BLaER1 treated with 17β-estradiol and CSF1 and Interleukin-3, amounts not matched to agents 10 nM and 100 nM (cell line): ENCODE data around the gene SPTBN1.

ENCODE experiments used
- H3K27ac ChIP-seq, 11 experiments: shearing (Covaris generic); formaldehyde crosslinking; 2 replicates each; pipeline ENCODE4 v1.8.1; 2022
- H3K27me3 ChIP-seq, 11 experiments: shearing (Covaris generic); formaldehyde crosslinking; 2 replicates each; pipeline ENCODE4 v1.8.1; 2022
- H3K36me3 ChIP-seq, 11 experiments: shearing (Covaris generic); formaldehyde crosslinking; 2 replicates each; pipeline ENCODE4 v1.8.1; 2022
- H3K4me1 ChIP-seq, 10 experiments: shearing (Covaris generic); formaldehyde crosslinking; 2 replicates each; pipeline ENCODE4 v1.8.1; 2022
- H3K4me2 ChIP-seq, 11 experiments: shearing (Covaris generic); formaldehyde crosslinking; 2 replicates each; pipeline ENCODE4 v1.8.1; 2022
- H3K4me3 ChIP-seq, 10 experiments: shearing (Covaris generic); formaldehyde crosslinking; 2 replicates each; pipeline ENCODE4 v1.8.1; 2022
- H3K9ac ChIP-seq, 11 experiments: shearing (Covaris generic); formaldehyde crosslinking; 2 replicates each; pipeline ENCODE4 v1.8.1; 2022
- H3K9me3 ChIP-seq, 11 experiments: shearing (Covaris generic); formaldehyde crosslinking; replicated peaks in 1 of 11; 2 replicates each; pipeline ENCODE4 v1.8.1; 2022
- H4K20me1 ChIP-seq, 11 experiments: shearing (Covaris generic); formaldehyde crosslinking; 2 replicates each; pipeline ENCODE4 v1.8.1; 2022
- Cebpa-rat ChIP-seq, 11 experiments: shearing (Covaris generic); IDR thresholded peaks; 2 replicates each; pipeline ENCODE4 v1.8.1; 2022

The SPTBN1 gene

DNA sequence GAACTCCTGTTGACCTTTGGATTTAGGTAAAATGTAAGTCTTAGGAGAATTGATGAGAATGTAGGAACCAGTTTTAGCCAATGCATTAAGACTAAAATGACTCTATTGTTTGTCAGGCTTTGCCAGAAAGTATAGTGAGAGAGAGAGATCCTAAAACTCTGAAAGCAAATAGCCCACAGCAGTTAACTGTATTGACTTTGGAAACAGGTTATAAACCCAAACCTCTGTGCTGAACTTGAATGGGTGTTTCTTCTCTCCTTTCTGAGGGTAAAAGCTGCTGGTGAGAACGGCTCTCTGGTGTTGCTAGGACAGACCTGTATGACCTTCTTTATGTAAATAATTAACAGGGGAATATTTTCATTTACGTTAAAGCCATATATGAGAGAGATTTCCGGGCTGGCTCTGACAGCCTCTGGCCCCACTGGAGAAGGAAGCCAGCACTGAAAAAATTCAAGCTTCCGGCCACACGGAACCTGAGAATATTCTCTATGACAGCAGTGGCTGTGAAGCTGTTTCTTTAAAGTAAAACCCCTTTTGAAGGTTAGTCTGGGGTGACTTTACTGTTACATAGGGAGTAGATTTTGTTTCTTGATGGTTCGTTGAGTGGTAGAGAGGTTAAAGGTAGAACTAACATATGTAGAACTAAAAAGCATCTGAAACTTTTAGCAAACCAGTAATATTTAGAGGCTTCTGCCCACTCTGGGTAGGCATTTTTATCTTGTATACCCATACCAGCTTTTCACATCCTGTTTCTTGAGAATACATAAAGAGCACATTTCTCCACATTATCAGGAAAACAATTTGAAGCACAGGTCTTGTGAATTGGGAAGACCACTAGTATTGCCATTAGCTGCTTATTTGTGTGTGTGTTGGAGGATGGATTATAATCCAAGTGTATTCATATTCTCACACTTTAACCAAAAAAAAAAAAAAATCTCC is 123.8 kb downstream of the SPTBN1 start:
- no peak for TF ChIP-seq Cebpa-rat (IDR thresholded peaks at IDR 0.05)
- peaks cover 0 to 100% (median 92%) of the 10 kb centered on the region in 11 experiments; a peak in 16 of 22 replicates for H4K20me1 ChIP-seq
- H3K27me3 ChIP-seq, result no peaks in the 10 kb centered on the region
- peaks cover 93 to 100% (median 100%) of the 10 kb centered on the region in 10 experiments for H3K4me1 ChIP-seq
- peak overlapping the region; percentile 48 to 94 (median 73) for H3K27ac ChIP-seq
- H3K9ac ChIP-seq, result peak overlapping the region; percentile 49 to 74 (median 61); a peak in 21 of 22 replicates
- H3K9me3 ChIP-seq, result no peaks in the 10 kb centered on the region
- peak overlapping the region in 9 of 10 experiments; percentile 22 to 54 (median 32); a peak in 17 of 20 replicates for H3K4me3 ChIP-seq
- peaks cover 0 to 35% (median 24%) of the 10 kb centered on the region in 11 experiments; a peak in 15 of 22 replicates for H3K36me3 ChIP-seq
- peak overlapping the region; percentile 80 to 98 (median 92) for H3K4me2 ChIP-seq

DNA sequence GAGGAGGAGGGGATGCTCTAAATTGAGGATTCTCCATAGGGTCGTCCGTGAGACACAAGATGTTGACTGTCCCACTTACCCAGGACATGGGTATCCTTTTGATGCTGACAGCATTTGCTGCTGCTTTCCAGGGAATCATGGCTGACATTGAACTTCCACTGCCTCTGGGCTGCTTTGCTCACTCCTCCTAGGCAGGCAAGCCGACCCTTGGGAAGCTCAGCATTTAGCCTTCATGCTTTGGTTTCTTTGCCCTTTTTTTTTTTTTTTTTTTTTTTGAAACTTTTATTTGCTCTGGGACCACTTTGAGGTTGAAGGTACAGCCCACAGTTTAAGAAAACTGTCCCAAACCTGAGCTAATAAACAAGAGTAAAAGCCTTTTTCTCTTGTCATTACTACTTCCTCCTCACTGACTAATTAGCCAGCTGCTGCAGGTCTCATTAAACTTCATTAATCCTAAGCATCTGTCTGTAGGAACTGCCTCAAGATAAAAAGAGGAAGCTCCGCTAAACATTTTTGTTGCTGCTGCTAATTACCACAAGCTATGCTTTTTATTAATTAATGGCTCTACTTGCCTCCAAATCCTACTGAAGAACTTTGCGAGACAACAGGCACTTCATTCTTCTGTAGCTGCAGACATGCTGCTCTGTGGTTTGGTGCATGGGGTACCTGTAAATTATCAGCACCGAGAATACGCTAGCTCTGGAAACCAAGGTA is 125.4 kb downstream of the SPTBN1 start:
- H3K9ac ChIP-seq, result peak overlapping the region in 9 of 11 experiments; percentile 36 to 74 (median 59); a peak in 16 of 22 replicates
- peaks cover 0 to 100% (median 85%) of the 10 kb centered on the region in 11 experiments; a peak in 16 of 22 replicates for H4K20me1 ChIP-seq
- H3K27me3 ChIP-seq, result no peaks in the 10 kb centered on the region
- H3K4me2 ChIP-seq, result peak overlapping the region; percentile 80 to 98 (median 92)
- no peak for TF ChIP-seq Cebpa-rat (IDR thresholded peaks at IDR 0.05)
- H3K36me3 ChIP-seq, result peaks cover 0 to 26% (median 10%) of the 10 kb centered on the region in 11 experiments; a peak in 14 of 22 replicates
- peak overlapping the region in 4 of 10 experiments; percentile 13 to 54 (median 36); a peak in 6 of 20 replicates for H3K4me3 ChIP-seq
- H3K9me3 ChIP-seq, result no peaks in the 10 kb centered on the region
- peaks cover 99 to 100% (median 100%) of the 10 kb centered on the region in 10 experiments for H3K4me1 ChIP-seq
- peak overlapping the region in 9 of 11 experiments; percentile 61 to 94 (median 76); a peak in 18 of 22 replicates for H3K27ac ChIP-seq

DNA sequence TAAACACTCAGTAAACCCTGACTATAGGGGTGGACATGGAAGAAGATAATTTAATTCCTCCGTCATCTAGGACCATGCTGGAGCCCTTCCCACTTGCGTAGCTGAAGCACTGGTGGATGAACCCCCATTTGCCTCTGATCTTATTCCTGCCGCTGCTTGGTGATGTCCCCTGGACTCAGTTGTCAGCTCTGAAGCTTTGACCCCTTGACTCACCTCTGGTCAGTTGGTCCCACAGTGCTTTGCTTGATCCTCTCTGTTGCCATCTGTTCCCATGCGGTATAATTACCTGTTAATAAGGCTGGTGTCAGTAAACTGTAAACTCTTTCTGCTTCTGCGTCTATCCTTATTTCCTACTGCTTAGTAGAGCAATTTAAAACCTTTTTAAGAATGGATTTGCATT is 126.9 kb downstream of the SPTBN1 start:
- H3K4me2 ChIP-seq, result peak overlapping the region; percentile 80 to 98 (median 92)
- H3K4me1 ChIP-seq, result peaks cover 97 to 100% (median 100%) of the 10 kb centered on the region in 10 experiments
- peaks cover 0 to 26% (median 4%) of the 10 kb centered on the region in 11 experiments; a peak in 7 of 22 replicates for H3K36me3 ChIP-seq
- peaks cover 0 to 100% (median 76%) of the 10 kb centered on the region in 11 experiments; a peak in 16 of 22 replicates for H4K20me1 ChIP-seq
- no peak for TF ChIP-seq Cebpa-rat (IDR thresholded peaks at IDR 0.05)
- H3K27me3 ChIP-seq, result no peaks in the 10 kb centered on the region
- peak overlapping the region in 4 of 10 experiments; percentile 24 to 43 (median 40); a peak in 7 of 20 replicates for H3K4me3 ChIP-seq
- peak overlapping the region in 9 of 11 experiments; percentile 19 to 74 (median 43); a peak in 15 of 22 replicates for H3K9ac ChIP-seq
- peak overlapping the region in 9 of 11 experiments; percentile 33 to 94 (median 76); a peak in 17 of 22 replicates for H3K27ac ChIP-seq
- H3K9me3 ChIP-seq, result no peaks in the 10 kb centered on the region

DNA sequence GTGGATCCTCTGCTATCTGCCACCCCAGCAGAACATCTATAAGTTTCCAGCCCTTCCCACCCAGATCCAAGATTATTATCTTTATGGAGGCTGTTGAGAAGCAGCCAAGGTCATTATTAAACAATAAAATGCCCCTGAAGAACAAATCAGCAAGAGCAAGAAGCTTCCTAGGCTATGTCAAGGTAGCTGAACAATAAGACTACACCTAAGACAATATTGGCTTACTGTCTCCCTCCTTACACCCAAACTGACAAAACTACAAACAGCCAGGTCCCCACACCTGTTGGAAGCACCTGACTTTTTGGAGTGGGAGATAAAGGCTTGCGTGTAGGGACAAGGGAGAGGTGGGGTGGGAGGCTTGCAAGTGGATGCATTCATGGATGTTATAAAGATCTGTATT is 128.5 kb downstream of the SPTBN1 start:
- Histone ChIP-seq H3K27me3 (no peaks in the 10 kb centered on the region), H3K36me3 (peaks cover 0 to 26% (median 4%) of the 10 kb centered on the region in 11 experiments; a peak in 7 of 22 replicates), H3K27ac (peak overlapping the region in 9 of 11 experiments; percentile 19 to 94 (median 80); a peak in 16 of 22 replicates), H4K20me1 (peaks cover 0 to 99% (median 67%) of the 10 kb centered on the region in 11 experiments; a peak in 16 of 22 replicates), H3K4me1 (peaks cover 97 to 100% (median 100%) of the 10 kb centered on the region in 10 experiments), H3K9me3 (no peaks in the 10 kb centered on the region), H3K4me3 (peak overlapping the region in 2 of 10 experiments; percentile 25 to 43; a peak in 3 of 20 replicates), H3K4me2 (peak overlapping the region; percentile 80 to 98 (median 92)), H3K9ac (peak overlapping the region in 7 of 11 experiments; percentile 11 to 85 (median 34); a peak in 9 of 22 replicates)
- TF ChIP-seq Cebpa-rat (IDR thresholded peaks at IDR 0.05), result no peak

DNA sequence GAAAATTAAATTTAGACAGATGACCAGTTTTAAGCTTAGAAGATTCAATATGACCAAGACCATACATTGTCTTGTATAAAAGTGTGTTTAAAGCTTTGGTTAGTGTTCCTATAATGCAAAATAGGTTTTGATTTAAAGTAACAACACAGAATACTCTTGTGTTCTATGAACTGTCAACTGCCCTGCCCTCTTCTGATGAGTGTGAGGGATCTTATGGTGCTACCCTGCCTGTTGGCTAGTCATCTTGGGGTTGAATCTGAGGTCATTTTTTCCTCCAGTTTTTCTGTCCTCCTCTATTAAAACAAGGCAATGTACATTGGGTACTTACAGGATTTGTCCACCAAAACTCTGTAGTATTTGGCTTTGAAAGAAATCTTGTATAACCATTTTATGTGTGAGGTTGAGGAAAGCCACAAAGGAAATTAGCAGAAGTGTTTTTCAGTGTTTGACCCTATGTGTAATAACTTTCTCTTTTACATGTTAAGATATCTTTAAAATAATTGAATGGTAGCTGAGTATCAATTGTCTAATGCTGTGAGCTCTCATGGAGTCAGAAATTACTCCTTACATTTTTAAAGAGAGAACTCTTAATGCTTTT is 129.1 kb downstream of the SPTBN1 start:
- Histone ChIP-seq H3K4me2 (peak overlapping the region; percentile 80 to 98 (median 92)), H3K9me3 (no peaks in the 10 kb centered on the region), H3K36me3 (peaks cover 0 to 26% (median 4%) of the 10 kb centered on the region in 11 experiments; a peak in 7 of 22 replicates), H3K4me3 (peak overlapping the region in 5 of 10 experiments; percentile 6 to 43 (median 23); a peak in 5 of 20 replicates), H4K20me1 (peaks cover 0 to 92% (median 61%) of the 10 kb centered on the region in 11 experiments; a peak in 16 of 22 replicates), H3K27ac (peak overlapping the region in 9 of 11 experiments; percentile 32 to 94 (median 80); a peak in 17 of 22 replicates), H3K9ac (peak overlapping the region in 5 of 11 experiments; percentile 4 to 85 (median 30); a peak in 6 of 22 replicates), H3K4me1 (peaks cover 96 to 100% (median 100%) of the 10 kb centered on the region in 10 experiments), H3K27me3 (no peaks in the 10 kb centered on the region)
- no peak for TF ChIP-seq Cebpa-rat (IDR thresholded peaks at IDR 0.05)

DNA sequence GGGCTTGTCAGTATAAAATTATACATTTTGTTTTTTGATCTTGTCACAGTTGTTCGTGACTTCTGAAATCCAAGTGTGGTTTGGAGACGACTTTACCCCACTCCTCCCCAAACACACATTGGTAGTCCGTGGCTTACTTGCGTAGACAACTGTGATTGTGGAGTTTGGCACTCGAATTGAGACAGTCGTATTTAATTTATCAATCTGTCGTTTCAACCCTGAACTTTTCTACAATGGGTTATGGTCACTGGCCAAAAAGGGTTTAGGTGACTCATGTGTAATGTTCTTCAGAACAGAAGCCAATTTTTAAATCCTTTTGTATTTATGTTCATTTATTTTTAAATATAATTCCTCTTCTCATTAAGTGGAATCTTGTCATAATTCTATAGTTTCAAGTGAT is 129.9 kb downstream of the SPTBN1 start:
- Histone ChIP-seq H3K4me1 (peaks cover 96 to 100% (median 100%) of the 10 kb centered on the region in 10 experiments), H3K36me3 (peaks cover 0 to 26% (median 4%) of the 10 kb centered on the region in 11 experiments; a peak in 7 of 22 replicates), H3K9me3 (no peaks in the 10 kb centered on the region), H3K27me3 (no peaks in the 10 kb centered on the region), H3K4me3 (peak overlapping the region in 3 of 10 experiments; percentile 9 to 23 (median 11); a peak in 3 of 20 replicates), H3K9ac (peak overlapping the region in 6 of 11 experiments; percentile 1 to 85 (median 22); a peak in 5 of 22 replicates), H3K27ac (peak overlapping the region in 9 of 11 experiments; percentile 32 to 94 (median 80); a peak in 17 of 22 replicates), H3K4me2 (peak overlapping the region; percentile 80 to 98 (median 92)), H4K20me1 (peaks cover 0 to 88% (median 53%) of the 10 kb centered on the region in 11 experiments; a peak in 16 of 22 replicates)
- no peak for TF ChIP-seq Cebpa-rat (IDR thresholded peaks at IDR 0.05)

DNA sequence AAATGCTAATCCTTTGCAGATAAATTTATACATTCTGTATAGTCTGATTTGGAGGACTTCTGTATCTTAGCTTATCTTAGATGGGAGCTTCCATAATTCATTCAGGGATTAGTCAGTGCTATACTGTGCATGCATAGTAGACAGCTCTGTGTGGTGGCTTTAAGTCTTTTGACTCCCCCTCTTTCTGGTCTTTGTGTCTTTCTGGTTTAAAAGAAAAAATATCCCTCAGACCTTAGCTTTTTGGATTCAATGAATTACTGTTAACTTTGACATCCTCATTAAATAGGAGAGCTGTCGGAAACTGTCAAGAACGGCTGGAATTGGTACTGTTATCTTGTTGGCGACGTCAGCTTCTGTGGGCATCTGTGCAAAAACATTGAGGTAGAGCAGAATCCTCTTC is 130.4 kb downstream of the SPTBN1 start:
- peaks cover 0 to 26% (median 4%) of the 10 kb centered on the region in 11 experiments; a peak in 7 of 22 replicates for H3K36me3 ChIP-seq
- peak overlapping the region in 9 of 11 experiments; percentile 70 to 94 (median 82); a peak in 16 of 22 replicates for H3K27ac ChIP-seq
- no peak for TF ChIP-seq Cebpa-rat (IDR thresholded peaks at IDR 0.05)
- H3K4me1 ChIP-seq, result peaks cover 96 to 100% (median 100%) of the 10 kb centered on the region in 10 experiments
- H3K9ac ChIP-seq, result peak overlapping the region in 4 of 11 experiments; percentile 13 to 85 (median 54); a peak in 8 of 22 replicates
- no peaks in the 10 kb centered on the region for H3K9me3 ChIP-seq
- H4K20me1 ChIP-seq, result peaks cover 0 to 87% (median 48%) of the 10 kb centered on the region in 11 experiments; a peak in 16 of 22 replicates
- H3K27me3 ChIP-seq, result no peaks in the 10 kb centered on the region
- no peak overlapping the region; a peak in 1 of 20 replicates for H3K4me3 ChIP-seq
- H3K4me2 ChIP-seq, result peak overlapping the region; percentile 80 to 98 (median 92); a peak in 21 of 22 replicates
